ENCODE measurements around the gene JCHAIN.

The JCHAIN gene

GRCh38 chr4:70634482-70634881, 31.8 kb downstream of the JCHAIN start:
- DNase-seq = no peak

GRCh38 chr4:70632028-70632427, 34.3 kb downstream of the JCHAIN start:
- DNase-seq = no peak

- no peak for DNase-seq
Measured at GRCh38 chr4:70630162-70630561, 36.1 kb downstream of the JCHAIN start.

GRCh38 chr4:70629469-70630090, 36.7 kb downstream of the JCHAIN start:
- no peak for DNase-seq

GRCh38 chr4:70628444-70628843, 37.9 kb downstream of the JCHAIN start, which contains the start of gene ENAM:
Gene ENAM (plus strand): TSS chr4:70628744. CDS start chr4:70629501, 757 bp downstream.
- no peak for DNase-seq

GRCh38 chr4:70627620-70628019, 38.7 kb downstream of the JCHAIN start:
- no peak for DNase-seq

GRCh38 chr4:70624226-70624793, 42.0 kb downstream of the JCHAIN start:
- no peak for DNase-seq

- no peak for DNase-seq
Measured at GRCh38 chr4:70623323-70623722, 43.0 kb downstream of the JCHAIN start.

GRCh38 chr4:70619778-70620177, 46.5 kb downstream of the JCHAIN start:
- no peak for DNase-seq

GRCh38 chr4:70619288-70619687, 47.0 kb downstream of the JCHAIN start:
- DNase-seq = no peak

GRCh38 chr4:70614184-70614555, 52.1 kb downstream of the JCHAIN start:
- no peak for DNase-seq

GRCh38 chr4:70613306-70614183, 52.8 kb downstream of the JCHAIN start:
- DNase-seq = no peak

GRCh38 chr4:70608324-70608723, 58.0 kb downstream of the JCHAIN start:
- no peak for DNase-seq

- DNase-seq = no peak
Measured at GRCh38 chr4:70607334-70607853, 58.9 kb downstream of the JCHAIN start.

GRCh38 chr4:70606459-70606858, 59.8 kb downstream of the JCHAIN start:
- no peak for DNase-seq
